Mesenteric fat pad (tissue), 1 donor: Measurements from ENCODE around the gene DHRS7B. TPM values are rescaled to one million over a fixed set of nuclear protein-coding genes. Genes with fewer than 3 reads are reported as not detected.
A peak's percentile ranks its signal among the peaks of the same experiment; 100 is the strongest.
"Not testable (repeated sequence)": the region's sequence is repeated elsewhere in the genome, so short reads cannot be mapped to it uniquely, and the experiment has no call there.

Experiments
- DNase-seq: peaks from one replicate; pipeline ENCODE4 v3.0.0-alpha.2; 2020; ENCODE audit warnings: low spot score
- total RNA-seq: library from RNA; stranded (reverse); fragmentation: NEBNext Ultra II Directional; extraction: Animal tissue kit (Norgen Biotek cat#: 25700); gene quantifications from one replicate; pipeline ENCODE4 v1.2.1, GENCODE V29; 2021
- donor health status: DM: yes; HTN: yes; CAD: no.

Gene DHRS7B
- total RNA-seq, 1 donor from 2014 or later: 34.4 TPM

DNA sequence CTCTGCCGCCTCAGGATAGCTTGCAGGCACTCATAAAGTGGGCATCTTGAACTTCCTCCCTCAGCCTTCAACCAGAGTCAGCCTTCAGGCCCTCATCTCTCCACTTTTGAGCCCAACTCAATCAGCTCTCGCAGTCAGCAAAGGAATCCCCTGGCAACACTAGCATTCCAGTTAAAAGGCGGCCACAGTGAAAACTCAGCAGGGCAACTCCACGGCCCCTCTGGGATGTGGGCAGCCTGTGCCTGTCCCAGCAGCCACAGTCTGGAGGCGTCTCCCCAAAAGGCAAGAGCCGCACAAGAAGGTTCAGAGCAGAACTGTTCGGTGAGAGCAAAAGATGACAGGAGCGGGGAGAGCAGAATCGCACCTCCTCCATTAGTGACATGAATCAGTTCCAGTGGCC lies 78.2 kb downstream of the DHRS7B start:
- no peak for DNase-seq

GRCh38 chr17:21208352-21208751 lies 81.6 kb downstream of the DHRS7B start:
- DNase-seq: no peak

GRCh38 chr17:21209511-21210175 lies 82.9 kb downstream of the DHRS7B start:
- no peak for DNase-seq

DNA sequence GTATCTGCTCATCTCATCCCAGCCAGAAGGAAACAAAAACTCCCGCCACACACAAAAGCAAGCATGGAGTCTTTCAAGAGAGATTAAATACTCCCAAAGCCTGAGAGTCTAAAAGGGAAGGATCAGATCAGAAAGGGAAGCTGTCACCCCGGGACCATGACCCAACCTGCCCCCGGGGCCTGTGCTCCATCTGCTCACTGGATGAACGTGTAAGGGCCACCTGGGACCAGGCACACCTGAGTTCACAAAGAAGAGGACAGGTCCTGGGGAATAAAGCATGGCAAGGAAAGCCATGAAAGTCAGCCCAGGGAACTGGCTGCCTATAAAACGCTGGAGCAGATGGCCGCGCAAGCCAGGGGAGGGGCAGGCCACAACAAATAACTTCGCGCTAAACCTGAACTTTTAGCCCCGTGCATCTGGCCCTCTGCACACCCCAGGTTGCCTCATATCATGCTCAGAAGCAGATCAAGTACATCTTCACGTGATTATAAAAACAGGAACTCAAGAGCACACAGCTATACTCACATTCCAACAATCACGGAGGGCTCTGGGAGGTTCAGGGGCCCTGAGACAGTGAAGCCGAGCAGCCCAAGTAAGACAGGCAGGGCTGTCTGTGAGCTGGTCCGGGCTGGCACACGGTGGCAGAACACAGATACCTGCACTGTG lies 83.8 kb downstream of the DHRS7B start:
- no peak for DNase-seq

DNA sequence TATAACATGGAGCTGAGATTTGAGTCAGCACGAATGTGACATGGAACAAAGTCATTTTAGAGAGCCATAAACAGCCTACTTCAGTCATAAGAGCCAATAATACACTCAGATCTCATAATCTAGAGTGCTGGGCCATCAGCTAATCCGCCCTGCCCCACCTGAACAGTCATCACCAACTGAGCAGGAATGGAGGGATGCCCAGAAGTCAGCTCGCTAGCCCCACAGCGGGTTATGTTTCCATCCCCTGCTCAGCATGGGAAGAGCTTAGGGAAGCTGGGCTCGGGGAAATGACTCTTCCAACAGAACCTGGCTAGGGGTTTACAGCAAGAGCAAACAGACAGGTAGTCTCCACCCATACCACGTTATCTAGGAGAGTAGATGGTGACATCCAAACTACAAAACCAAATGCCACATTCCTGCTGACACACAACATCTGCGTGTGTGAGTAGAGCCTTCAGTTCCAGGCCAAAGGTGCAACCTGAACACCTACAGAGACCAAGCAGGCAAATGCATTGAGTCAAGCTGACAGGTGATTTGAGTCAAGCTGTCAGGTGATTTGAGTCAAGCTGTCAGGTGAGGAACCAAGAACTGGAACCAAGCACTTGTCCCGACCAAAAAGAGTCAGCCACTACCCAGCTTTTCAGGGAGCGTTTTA lies 85.2 kb downstream of the DHRS7B start:
- DNase-seq: no peak

DNA sequence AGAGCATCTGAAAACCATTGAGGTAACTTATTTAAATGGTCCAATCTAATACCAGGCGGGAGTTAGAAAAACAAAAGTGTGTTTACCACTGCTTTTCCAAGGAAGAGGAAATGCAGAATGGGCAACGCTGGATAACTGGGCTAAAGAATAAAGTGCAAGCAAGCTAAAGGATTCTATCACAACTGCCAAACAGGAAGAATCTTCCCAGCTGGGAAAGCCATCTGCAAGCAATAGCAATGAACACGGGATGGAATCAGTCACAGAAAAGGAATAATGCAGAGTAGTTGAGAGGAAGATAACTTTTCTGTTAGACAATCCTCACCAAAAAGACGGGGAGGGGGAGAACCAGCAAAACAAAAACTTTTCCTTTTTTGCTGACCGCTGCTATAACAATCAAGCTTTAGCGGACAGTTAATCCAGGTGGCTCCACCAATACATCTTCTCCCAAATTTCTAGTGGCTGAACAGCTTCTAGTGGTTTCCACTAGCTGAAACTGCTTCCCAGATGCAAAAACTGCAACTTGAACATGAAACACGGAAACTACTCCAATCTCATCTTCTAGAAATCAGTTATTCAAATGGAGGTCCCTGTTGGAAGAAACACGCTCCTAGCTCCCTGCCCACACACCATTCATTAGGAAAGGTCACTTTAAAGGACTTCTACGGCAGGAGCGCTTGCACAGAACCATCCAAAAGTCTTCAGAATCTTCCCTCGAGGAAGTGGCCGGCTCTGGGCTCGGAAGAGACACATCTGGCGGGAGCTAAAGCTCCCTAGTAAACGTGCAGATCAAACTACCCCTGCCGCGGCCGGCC lies 86.3 kb downstream of the DHRS7B start:
- DNase-seq: no peak

DNA sequence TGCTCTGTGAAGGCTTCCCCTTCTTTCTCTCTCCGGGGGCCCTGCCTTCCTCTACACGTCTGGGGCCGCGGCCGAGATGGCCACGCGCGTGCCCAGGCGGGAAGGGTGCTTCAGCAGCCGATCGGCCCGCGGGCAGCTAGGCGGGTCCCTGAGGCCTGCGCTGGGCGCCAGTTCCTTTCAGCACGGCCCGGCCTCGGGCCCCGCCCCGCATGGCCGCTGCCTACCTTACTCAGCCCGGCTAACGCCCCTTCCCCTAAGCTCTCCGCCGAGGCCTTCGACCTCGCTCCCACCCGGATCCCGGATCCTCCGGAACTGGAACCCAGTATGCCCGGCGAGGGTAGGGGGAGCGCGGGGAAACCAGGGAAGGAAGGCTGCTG lies 86.9 kb downstream of the DHRS7B start:
- DNase-seq: no peak

DNA sequence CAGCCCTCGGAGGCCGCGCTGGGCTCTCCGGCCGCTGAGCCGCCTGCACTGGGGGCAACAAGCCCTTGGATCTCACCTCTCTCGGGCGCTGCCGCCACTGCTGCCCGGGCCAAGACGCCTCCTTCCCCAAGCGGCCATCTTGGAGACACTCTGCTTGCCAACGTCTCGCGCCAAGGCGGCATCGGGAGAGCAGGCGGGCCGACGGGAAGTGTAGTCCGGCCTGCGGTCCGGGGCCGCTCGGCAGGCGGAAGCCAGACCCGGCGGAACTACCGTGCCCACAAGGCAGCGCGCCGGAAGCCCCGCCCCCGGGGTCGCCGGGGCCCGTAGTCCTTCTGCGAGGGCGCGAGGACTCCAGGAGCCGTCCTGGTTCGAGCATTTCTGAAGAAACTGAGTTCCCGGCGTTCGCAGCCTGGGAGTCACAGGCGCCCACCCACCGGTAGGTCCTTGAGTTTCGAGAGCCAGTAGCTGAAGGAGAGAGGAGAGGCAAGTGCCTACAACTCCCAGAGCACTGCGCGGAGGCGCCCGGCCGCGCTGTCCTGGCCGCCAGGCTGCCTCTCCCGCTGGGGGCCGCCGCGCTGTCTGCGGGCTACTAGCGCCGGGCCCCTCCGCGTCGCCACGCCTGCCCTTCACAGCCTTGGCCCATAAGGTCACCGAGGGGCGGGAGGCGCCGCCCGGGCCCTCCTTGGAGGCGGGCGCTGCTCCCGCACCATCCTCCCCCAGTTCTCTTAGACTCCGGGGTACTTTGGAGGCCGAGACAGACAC lies 87.4 kb downstream of the DHRS7B start, which contains the start of gene TMEM11:
Gene TMEM11, minus strand, starts transcription at position 147 of the 762 bp plus-strand sequence. Its CDS starts 9 bp downstream, at position 138.
- peak; percentile 99 for DNase-seq

- DNase-seq: no peak
Measured at GRCh38 chr17:21214777-21215541, 88.2 kb downstream of the DHRS7B start.

DNA sequence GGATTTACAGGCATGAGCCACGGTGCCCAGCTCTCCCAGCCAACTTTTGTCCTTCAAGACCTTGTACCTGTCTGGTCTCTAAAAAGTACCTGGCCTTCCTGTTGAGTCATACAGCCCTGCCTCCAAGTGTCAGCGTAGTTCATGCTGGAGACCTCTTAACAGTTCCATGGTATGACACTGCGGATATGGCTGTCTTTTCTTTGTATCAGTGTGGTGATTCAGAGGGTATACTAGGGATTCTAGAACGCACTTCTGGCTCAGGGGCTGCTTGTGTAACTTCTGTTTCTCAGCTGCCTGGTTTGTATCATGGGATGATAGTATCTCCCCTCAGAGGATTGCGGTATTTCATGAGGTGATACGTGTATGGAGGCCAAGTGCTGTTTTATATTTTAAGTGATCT lies 89.2 kb downstream of the DHRS7B start:
- no peak for DNase-seq

- DNase-seq: no peak
Measured at GRCh38 chr17:21217346-21217745, 90.6 kb downstream of the DHRS7B start.

DNA sequence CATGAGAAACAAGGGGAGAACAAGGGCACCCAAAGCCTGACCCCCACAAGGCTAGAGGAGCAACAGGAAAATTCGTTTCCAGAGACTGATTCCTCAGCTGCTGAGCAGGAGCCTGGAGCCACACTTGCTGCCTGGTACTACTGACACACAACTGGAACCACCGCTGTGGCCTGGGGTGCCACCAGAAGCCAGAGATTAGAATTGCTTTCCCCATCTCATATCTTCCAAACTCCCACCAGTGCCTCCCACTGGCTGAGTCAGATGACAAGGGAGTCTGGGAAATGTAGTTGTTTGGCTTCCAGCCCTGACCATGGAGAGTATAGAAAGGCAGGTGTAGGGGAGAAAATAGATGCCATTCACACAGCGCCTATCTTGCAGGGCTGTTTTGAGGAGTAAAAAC lies 91.3 kb downstream of the DHRS7B start:
- DNase-seq: no peak

GRCh38 chr17:21218831-21219380 lies 92.1 kb downstream of the DHRS7B start:
- DNase-seq: no peak

GRCh38 chr17:21223086-21223485 lies 96.3 kb downstream of the DHRS7B start:
- DNase-seq: no peak

DNA sequence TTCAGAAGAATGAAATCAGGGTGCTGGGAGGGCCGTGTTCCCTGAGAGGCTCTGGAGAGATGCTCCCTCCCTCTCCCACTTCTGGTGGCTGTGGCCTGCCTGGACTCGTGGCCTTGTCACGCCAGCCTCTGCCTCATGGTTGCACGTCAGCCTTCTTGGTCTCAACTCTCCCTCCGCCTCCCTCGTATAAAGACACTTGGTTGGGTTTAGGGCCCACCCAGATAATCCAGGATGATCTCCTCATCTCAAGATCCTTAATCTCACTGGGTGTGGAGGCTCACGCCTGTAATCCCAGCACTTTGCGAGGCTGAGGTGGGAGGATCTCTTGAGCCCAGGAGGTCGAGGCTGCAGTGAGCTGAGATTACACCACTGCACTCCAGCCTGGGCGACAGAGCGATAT lies 100.5 kb downstream of the DHRS7B start:
- not testable (repeated sequence) for DNase-seq

DNA sequence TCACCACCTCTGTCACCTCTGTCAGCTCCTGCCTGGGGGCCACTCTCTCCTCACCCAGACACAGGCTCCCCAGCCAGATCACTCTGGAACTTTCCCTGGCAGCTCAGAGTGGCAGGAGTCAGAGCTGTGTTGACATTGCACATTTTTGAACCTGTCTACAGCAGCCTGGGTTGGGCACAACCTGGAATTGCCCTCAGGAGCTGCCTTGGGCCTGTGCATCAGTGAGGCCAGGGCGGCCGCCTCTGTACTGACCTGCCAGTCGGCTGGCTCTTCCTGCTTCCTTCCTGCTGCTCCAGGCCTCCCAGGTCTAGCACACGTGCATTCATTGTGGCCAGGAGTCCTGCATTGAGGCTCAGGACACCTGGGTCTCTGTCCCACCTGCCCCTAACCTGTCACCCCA lies 101.3 kb downstream of the DHRS7B start:
- no peak for DNase-seq

DNA sequence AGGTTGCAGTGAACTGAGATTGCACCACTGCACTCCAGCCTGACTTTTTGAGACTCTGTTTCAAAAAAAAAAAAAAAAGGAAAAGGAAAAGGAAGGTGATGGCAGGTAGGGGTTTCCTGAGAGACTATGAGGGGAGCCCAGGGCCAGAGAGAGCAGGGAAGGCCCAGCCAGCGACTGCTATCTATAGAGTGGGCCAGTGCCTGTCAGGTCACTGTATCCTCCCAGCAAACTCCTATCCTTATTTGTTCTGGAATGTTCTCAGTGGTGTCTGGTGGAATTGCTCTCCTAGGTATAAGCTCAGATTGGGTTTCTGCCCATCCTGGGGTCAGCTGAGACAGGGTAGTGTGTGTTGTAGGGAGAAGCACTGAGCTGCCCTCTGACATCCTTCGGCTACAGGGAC lies 102.1 kb downstream of the DHRS7B start:
- no peak for DNase-seq

DNA sequence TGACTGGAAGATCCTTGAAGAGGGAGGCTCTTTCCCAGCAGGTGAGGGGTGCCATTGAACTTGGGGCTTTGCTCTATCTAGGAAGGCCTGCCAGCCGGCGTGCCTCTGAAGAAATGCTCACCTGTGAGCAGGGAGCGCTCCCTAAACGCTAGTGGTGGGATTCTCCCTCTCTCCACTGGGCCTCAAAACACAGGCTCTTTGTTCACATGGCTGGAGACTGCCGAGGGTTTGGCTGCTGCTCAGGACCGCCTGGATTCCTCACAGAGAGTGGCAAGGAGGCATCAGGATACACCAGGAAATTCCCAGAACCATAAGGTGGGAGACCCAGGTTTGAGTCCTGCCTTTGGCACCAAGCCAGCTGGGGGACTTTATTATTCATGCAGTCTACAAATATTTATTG lies 104.8 kb downstream of the DHRS7B start:
- no peak for DNase-seq

GRCh38 chr17:21232033-21232749 lies 105.4 kb downstream of the DHRS7B start:
- no peak for DNase-seq
